ENCODE measurements around the gene CBFA2T2. TPM values are rescaled to one million over a fixed set of nuclear protein-coding genes. Genes with fewer than 3 reads are reported as not detected.
"Not testable (repeated sequence)": the region's sequence is repeated elsewhere in the genome, so short reads cannot be mapped to it uniquely, and the experiment has no call there.

The CBFA2T2 gene
- total RNA-seq, 1 experiment from 2014 or later = 15.4 TPM

DNA sequence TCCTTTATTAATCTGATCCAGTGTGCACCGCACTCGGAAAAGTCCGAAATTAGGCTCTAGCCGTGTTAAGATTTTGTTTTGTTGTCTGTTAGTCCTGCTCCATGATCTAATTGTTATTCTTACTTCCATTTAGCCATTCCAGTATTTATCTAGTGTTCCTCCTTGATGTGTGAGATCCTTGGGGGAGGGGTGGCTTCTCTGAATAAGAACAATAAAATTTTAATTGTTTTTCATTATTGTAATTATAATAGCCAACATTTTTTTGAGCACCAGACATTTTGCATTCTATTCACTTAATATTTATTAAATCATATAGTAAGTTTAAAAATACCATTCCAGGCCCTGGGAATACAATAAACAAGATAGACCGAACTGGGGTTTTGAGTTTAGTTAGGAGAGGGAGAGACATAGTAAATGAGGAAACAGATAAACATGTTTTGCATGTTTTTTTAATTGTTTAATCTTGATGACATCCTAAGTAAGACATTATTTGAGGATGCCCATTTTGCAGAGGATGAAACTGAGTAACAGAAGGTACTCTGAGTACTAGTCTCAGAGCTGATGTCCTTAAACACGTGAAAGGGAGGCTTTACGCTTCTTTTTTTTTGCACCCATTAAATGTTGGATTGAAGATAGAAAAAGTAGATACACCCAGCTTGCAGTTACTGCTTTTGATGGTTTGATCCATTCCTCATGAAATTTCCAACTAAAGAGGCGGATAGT lies 1.2 kb downstream of the CBFA2T2 start:
- H3K9me3 Mint-ChIP-seq (ENCODE audit: unreplicated experiment) = no peaks in the 10 kb centered on the region
- H3K36me3 Mint-ChIP-seq (ENCODE audit: insufficient read depth, unreplicated experiment) = no peaks in the 10 kb centered on the region
- TSS peak; percentile 53 for BruUV-seq (replicated peaks)
- no peaks in the 10 kb centered on the region for H3K4me1 Mint-ChIP-seq (ENCODE audit: insufficient read depth, unreplicated experiment)
- intact Hi-C loops (cut with micrococcal nuclease) = no loop called here
- POLR2A ChIA-PET = interaction anchor here (0.6 to 2.6 kb wide), 31 partner anchors 9 to 621 kb away, joined by 3 to 38 read pairs (median 4); partner anchors contain the start of genes ACTL10, C20orf144, CDK5RAP1 and CHMP4B
- CTCF ChIA-PET = interaction anchor here (0.6 to 1.1 kb wide), 4 partner anchors 25 to 178 kb away, joined by 3 to 4 read pairs (median 4); no protein-coding TSS in a partner anchor
- H3K27me3 Mint-ChIP-seq (ENCODE audit: insufficient read depth, unreplicated experiment) = no peaks in the 10 kb centered on the region
- no peak overlapping the region for H3K27ac Mint-ChIP-seq (ENCODE audit: low read depth, unreplicated experiment)
- no peak for DNase-seq (ENCODE audit: unreplicated experiment)
- TF ChIP-seq, protein P1, sequence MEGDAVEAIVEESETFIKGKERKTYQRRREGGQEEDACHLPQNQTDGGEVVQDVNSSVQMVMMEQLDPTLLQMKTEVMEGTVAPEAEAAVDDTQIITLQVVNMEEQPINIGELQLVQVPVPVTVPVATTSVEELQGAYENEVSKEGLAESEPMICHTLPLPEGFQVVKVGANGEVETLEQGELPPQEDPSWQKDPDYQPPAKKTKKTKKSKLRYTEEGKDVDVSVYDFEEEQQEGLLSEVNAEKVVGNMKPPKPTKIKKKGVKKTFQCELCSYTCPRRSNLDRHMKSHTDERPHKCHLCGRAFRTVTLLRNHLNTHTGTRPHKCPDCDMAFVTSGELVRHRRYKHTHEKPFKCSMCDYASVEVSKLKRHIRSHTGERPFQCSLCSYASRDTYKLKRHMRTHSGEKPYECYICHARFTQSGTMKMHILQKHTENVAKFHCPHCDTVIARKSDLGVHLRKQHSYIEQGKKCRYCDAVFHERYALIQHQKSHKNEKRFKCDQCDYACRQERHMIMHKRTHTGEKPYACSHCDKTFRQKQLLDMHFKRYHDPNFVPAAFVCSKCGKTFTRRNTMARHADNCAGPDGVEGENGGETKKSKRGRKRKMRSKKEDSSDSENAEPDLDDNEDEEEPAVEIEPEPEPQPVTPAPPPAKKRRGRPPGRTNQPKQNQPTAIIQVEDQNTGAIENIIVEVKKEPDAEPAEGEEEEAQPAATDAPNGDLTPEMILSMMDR (IDR thresholded peaks at IDR 0.05; ENCODE audit: unreplicated experiment) = no peak
- peak overlapping the region; percentile 83 for H3K4me3 Mint-ChIP-seq (ENCODE audit: unreplicated experiment)

DNA sequence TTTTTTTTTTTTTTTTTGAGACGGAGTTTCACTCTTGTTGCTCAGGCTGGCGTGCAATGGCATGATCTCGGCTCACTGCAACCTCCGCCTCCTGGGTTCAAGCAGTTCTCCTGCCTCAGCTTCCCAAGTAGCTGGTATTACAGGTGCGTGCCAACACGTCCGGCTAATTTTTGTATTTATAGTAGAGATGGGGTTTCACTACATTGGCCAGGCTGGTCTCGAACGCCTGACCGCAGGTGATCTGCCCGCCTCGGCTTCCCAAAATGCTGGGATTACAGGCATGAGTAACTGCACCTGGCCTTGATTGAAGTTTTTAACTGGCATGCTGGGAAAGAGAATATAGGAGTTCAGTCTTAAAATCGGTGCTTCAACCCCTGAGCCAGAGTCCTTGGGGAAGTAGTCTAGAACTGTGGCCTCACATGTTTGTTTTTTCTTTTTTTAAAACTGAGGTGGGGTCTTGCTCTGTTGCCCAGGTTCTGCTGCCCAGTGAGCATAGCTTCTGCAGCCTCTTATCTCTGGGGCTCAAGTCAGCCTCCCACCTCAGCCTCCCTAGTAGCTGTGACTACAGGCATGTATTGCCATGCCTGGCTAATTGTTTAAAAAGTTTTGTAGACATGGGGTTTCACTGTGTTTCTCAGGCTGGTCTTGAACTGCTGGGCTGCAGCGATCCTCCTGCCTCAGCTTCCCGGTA lies 3.3 kb downstream of the CBFA2T2 start:
- Mint-ChIP-seq H3K36me3 (ENCODE audit: insufficient read depth, unreplicated experiment) (no peaks in the 10 kb centered on the region), H3K9me3 (ENCODE audit: unreplicated experiment) (no peaks in the 10 kb centered on the region), H3K4me3 (ENCODE audit: unreplicated experiment) (no peak overlapping the region), H3K27ac (ENCODE audit: low read depth, unreplicated experiment) (no peak overlapping the region), H3K4me1 (ENCODE audit: insufficient read depth, unreplicated experiment) (no peaks in the 10 kb centered on the region), H3K27me3 (ENCODE audit: insufficient read depth, unreplicated experiment) (no peaks in the 10 kb centered on the region)
- TF ChIP-seq, protein P1 (IDR thresholded peaks at IDR 0.05; ENCODE audit: unreplicated experiment) = no peak
- no peak for DNase-seq (ENCODE audit: unreplicated experiment)
- no TSS peak for BruUV-seq (replicated peaks)
- intact Hi-C loops (cut with micrococcal nuclease) = no loop called here
- ChIA-PET POLR2A (interaction anchor here (0.7 to 4.4 kb wide), 5 partner anchors 14 to 175 kb away, joined by 3 to 16 read pairs (median 4); partner anchors contain the start of gene ACTL10), CTCF (interaction anchor here (0.5 to 1.6 kb wide), 3 partner anchors 112 to 1124 kb away, joined by 3 to 7 read pairs (median 3); no protein-coding TSS in a partner anchor)

DNA sequence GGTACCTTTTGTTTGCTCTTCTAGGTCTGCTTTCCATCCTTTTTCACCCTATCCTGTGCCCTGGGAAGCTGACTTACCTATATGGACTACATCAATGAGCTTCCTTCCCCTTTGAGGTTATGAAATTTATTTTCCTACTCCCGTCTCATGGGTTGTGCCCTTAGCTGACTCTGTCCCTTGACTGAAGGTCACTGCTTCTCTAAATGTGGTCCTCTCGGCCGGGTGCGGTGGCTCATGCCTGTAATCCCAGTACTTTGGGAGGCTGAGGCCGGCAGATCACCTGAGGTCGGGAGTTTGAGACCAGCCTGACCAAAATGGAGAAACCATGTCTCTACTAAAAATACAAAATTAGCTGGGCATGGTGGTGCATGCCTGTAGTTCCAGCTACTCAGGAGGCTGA lies 6.9 kb downstream of the CBFA2T2 start:
- DNase-seq (ENCODE audit: unreplicated experiment); BruUV-seq (replicated peaks); H3K36me3 Mint-ChIP-seq (ENCODE audit: insufficient read depth, unreplicated experiment); intact Hi-C loops (cut with micrococcal nuclease); H3K4me1 Mint-ChIP-seq (ENCODE audit: insufficient read depth, unreplicated experiment); H3K4me3 Mint-ChIP-seq (ENCODE audit: unreplicated experiment); H3K9me3 Mint-ChIP-seq (ENCODE audit: unreplicated experiment); H3K27me3 Mint-ChIP-seq (ENCODE audit: insufficient read depth, unreplicated experiment): not testable (repeated sequence)
- H3K27ac Mint-ChIP-seq (ENCODE audit: low read depth, unreplicated experiment) = peak overlapping the region; percentile 11
- ChIA-PET POLR2A (interaction anchor here (0.6 to 4.4 kb wide), 4 partner anchors 11 to 616 kb away, joined by 3 to 16 read pairs (median 4); no protein-coding TSS in a partner anchor), CTCF (interaction anchor here (0.5 to 1.0 kb wide), 3 partner anchors 12 to 172 kb away, joined by 3 to 5 read pairs (median 3); no protein-coding TSS in a partner anchor)

DNA sequence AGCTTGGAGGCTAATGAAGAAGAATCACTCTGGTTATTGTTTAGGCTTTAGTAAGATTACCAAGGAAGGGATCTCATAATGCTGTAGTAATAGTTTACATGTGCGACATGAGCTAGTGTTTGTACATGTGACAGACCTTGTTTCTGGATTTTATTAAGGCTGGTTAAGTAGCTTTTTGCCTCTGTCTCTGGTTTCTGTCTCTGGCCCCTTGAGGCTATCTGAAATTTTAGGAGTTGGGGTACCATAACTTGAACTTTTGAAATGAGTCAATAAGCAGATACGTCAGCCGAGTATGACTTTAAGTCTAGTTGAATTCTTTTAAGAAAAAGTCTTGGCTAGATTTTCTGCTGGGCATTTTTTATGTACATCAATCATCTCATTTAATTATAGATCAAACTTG lies 9.5 kb downstream of the CBFA2T2 start:
- Mint-ChIP-seq H3K9me3 (ENCODE audit: unreplicated experiment) (no peaks in the 10 kb centered on the region), H3K4me1 (ENCODE audit: insufficient read depth, unreplicated experiment) (no peaks in the 10 kb centered on the region), H3K27ac (ENCODE audit: low read depth, unreplicated experiment) (no peak overlapping the region), H3K36me3 (ENCODE audit: insufficient read depth, unreplicated experiment) (no peaks in the 10 kb centered on the region), H3K4me3 (ENCODE audit: unreplicated experiment) (no peak overlapping the region), H3K27me3 (ENCODE audit: insufficient read depth, unreplicated experiment) (no peaks in the 10 kb centered on the region)
- TF ChIP-seq, protein P1 (IDR thresholded peaks at IDR 0.05; ENCODE audit: unreplicated experiment) = no peak
- DNase-seq (ENCODE audit: unreplicated experiment) = no peak
- ChIA-PET POLR2A (interaction anchor here (3.9 kb wide), 1 partner anchor 10 kb away, joined by 36 read pairs; the partner anchor contains the start of gene CBFA2T2), CTCF (no interaction called here)
- intact Hi-C loops (cut with micrococcal nuclease) = no loop called here
- no TSS peak for BruUV-seq (replicated peaks)
